NK-92 (cell line): ENCODE data around the gene EHBP1.
"Not testable (repeated sequence)": the region's sequence is repeated elsewhere in the genome, so short reads cannot be mapped to it uniquely, and the experiment has no call there.

Experiments
- DNase-seq: peaks from one replicate; lab custom pipeline; 2025; ENCODE audit not compliant: unreplicated experiment; lab: John Stamatoyannopoulos, UW

Gene EHBP1

DNA sequence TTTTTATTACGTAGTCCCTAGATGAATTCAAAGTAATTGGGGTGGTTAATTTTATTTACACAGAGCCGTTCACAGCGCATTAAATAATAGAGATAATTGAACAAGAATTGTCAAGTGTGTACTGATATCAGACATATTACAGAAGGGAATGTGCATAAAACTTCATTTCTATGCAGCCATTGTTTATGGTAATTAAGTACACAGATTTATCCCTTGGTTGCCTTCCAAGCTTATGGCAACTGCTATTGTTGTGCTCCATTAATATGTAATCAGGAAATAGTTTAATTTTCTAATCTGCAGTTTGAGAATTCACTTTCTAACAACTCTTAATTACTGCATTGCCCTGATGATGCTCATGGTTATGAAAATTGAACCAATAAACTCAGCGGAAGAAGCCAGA is 297.8 kb downstream of the EHBP1 start:
- no peak for DNase-seq

DNA sequence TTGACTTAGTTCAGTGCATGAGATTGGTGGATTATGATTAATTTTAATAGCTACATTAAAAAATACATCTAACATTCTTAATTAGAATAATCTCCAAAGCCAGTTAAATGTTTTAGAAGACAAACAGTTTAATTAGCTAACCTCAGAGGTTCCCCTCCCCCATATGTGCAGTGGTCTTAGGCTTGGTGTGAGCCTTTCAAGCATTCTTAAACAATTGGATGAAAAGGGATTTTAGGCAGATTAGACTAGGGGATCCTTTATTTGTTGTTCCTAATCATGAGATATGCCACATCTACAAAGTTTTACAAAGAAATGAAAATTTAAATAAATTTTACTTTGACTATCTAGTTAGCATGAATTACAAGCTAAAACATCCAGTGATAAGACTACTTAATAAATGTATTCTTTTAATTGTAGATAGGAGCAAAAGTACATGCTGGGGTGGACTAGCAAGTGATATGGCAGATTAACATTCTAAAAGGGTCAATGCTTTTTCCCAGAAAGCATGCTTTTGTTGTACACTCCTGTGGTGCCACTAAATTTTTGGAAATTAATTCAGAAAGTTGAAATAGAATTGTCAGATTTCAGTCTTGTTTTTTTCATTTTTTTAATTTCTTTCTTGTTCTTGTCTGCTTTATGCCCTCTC is 302.4 kb downstream of the EHBP1 start:
- DNase-seq, result no peak

DNA sequence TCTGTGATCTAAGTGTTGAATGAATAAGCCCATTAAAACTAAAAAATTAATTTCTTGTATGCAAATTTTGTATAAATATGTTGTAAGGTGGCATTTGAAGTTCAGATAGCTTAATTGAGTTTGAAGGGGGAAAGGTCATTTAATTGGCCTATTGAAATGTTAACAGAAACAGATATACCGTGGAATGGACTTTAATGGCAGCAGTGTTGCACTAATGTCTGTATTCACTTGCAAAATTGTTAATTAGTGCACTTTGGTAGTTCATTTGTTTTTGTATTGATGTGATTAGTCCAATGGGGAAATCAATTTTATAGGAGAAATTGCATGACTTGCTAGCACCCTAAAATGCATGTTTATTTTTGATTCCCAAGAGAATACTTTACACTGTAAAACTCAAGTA is 303.3 kb downstream of the EHBP1 start:
- no peak for DNase-seq

DNA sequence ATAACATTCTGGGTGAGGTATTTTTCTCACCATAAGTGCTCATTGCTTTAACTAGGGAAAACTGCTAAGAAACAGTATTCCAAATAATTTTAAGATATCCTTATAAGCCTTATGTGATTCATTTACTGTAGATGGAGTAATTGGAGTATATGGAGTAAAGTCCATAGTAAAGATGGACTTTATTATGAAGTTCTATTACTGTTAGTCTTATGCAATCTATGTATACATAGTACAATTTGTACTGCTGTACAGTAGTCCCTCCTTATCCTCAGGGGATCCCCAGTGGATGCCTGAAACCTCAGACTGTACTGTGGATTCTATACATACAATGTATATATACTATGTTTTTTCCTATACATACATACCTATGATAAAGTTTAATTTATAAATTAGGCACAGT is 304.0 kb downstream of the EHBP1 start:
- DNase-seq, result no peak

DNA sequence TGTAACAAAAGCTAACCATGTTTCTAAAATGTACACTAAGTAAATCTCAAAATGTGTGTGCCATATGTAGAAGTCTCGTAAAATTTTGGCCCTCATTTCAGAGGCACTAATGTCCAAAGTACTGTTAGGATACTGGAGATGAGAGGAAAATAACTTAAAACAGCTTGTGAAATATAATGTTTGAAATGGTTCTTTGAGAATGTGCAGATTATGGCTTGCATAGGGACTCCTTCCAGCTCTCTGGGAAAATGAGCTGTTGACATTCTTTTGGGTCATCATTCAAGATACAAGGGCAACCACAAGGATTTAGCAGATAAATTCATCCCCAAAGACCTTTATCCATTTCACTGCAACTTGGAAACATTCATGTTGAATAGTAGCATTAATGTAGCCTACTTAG is 307.0 kb downstream of the EHBP1 start:
- DNase-seq, result no peak

DNA sequence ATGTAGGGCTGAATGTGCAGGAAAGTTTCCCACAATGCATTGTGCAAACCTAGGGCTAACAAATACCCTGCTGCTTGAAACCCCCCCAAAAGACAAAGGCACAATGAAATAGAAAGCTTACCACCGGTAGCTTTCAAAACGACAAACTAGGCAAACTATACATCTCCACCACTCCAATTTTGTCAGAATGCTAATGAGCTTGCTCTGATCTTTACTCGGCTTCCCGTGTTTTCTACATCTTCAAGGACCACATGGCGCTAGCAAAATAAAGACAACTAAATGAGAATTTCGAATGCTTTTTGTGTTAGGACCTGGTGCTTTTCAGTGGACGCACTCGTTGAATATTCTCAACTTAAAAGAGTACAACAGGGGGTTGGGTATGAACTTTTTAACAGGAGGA is 307.9 kb downstream of the EHBP1 start:
- no peak for DNase-seq

DNA sequence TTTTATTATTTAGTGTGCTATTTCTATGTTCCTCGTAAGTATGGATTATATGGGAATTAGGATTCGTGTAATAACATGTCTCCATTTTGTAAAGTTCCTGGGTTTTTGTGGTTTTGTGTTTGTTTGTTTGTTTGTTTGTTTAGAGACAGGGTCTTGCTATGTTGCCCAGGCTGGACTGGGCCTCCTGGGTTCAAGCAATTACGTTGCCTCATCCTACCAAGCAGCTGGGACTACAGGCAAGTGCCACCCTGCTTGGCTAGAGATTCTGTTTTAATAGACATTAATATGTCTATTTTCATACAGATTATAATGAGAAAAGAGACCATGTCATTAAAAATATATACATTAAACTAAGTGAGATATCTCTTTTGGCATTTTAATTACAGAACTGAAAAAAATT is 309.9 kb downstream of the EHBP1 start:
- no peak for DNase-seq

DNA sequence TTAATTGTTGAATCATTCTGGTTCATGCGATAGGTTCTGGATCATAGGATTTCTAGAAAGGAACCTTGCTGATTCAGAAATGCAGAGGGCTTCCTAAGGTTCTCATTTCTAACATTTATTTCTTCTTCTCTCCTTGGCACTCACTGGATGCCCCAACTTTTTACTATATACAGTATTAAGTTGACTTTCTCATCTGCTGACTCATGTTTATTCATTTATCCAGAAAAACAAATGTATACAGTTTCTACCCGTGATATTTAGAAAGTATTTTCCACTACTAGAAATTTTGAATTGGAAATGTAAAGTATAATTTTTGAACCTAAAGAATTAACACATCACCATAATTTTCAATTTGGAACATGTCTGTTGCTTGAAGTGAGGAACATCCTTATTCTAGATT is 312.9 kb downstream of the EHBP1 start:
- DNase-seq, result no peak

DNA sequence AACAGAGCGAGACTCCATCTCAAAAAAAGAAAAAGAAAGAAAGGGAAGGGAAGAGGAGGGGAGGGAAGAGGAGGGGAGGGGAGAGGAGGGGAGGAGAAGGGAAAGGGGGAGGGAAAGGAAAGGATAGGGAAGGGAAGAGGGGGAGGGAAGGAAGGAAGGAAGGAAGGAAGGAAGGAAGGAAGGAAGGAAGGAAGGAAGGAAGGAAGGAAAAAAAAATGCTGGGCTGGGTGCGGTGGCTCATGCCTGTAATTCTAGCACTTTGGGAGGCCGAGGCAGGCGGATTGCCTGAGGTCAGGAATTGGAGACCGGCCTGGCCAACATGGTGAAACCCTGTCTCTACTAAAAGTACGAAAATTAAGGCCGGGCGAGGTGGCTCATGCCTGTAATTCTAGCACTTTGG is 314.2 kb downstream of the EHBP1 start:
- not testable (repeated sequence) for DNase-seq

DNA sequence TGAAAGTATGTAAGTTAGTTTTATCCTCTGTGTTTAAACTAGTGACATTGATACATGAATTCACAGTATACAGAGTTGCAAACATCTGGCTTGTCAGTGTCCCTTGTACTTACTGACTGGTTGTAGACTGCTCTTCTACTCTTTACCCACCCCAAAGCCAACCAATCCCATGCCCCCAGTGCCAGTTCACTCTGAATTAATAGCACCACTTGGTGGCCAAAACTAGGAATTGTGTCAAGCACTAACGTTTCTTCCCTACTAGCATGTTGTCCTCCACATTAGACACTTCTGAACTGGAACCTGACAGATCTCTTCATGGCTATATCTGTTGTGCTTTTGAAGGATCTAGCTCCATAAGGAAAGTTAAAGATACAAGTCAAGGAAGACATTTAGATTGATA is 317.9 kb downstream of the EHBP1 start:
- DNase-seq, result no peak

DNA sequence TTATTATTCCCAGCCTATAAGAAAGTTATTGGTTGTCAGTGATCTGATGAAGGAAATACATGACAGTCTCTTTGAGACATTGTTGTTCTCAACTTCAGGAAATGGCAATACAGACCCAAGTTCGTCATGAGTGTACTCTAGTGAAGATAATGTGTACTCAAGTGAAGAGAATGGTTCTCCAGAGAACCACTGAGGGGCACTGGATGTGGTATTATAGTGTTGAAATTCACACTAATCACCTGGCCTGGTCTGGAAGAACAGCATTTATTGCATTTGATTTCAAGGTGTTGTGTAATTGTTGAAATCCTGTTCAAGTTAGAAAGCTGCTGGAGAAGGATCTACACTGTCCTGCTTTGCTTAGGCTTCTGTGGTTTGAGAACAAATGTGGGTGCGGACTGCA is 321.7 kb downstream of the EHBP1 start:
- no peak for DNase-seq

DNA sequence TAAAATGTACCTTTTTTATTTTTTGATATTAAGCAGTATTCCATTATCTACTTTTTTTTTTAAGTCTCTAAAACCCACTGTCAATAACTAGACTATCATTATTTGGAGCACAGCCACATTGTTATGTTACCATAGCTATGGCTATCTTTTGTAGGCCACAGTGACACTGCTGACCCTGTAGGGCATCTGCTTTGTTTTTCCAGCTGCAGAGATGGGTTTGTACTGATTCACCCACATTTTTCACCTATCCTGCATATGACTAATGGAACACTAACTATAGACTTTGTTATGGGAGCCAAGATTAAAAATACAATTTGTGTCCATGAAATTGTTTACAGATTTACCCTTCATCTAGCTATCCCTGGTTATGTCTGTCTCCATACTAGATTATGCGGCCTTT is 323.5 kb downstream of the EHBP1 start:
- DNase-seq, result no peak

DNA sequence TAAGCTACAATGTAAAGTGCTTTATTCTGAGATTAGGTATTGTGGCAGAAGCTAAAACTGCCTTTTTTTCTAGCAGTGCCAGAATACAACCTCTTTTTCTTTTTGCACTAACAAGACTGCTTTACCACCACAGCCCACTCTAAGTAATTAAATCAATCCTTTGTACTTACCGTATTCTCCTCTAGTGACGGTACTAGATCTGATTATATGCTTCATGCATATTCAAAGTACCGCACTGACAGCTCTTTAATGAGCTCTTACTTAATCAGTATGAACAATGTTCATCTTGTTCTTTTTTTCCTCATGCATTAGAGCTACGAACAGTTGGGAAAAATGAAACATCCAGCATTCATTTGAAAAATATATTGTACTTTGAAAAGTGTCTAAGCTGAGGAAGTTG is 329.0 kb downstream of the EHBP1 start:
- DNase-seq, result no peak

DNA sequence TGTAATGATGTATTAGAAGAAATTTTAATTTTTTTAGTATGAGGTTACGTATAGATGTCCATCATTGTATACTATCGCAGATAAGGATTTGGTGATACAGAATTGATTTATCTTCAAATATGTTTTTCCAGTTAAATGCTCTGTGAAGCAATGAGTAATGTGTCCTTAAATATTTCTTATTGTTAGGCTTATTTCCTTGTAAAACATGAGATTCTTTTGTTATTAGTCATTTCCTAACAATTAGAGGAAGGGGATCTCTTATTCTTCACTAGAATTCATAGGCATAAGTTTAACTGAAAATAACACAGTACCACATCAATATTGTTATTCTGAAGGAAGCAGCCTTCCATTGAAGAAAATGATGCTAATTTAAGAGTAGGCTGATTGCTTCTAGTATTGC is 329.7 kb downstream of the EHBP1 start:
- DNase-seq, result no peak

DNA sequence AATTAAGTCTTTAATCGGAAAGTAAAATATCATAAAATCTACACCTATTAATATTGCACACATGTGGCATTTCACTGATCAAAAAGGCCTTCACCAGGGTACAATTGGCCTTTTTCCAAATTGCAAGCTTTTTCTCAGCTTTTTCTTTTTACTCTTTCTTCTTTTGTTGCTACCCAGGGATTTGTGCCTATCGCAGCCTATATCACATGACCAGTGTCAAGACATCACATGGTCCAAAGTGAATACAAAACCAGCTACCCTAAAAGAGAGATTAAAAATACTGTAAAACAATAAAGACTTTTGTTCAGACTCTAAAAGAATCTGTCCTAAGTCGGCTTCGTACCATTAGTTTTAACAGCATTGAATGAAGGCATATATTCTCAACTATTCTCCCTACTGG is 330.1 kb downstream of the EHBP1 start:
- no peak for DNase-seq

DNA sequence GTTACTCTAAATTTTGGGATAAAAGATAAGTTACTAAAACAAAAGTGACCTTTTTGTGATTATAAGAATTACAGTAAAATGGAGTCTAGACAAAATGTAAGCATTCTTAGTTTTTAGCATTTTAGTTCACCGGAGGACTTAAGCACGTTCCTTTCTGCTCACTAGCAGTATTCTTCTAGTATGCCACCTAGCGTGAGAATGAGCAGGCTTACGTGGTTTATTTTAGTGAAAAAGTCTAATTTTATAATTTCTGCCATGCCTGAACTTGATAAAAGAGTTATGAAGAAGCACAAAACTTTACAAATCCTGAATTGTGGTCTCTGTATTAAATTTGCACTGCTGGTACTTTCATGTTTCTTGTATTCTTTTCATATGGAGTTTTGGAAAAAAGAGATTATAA is 332.5 kb downstream of the EHBP1 start:
- DNase-seq, result no peak

DNA sequence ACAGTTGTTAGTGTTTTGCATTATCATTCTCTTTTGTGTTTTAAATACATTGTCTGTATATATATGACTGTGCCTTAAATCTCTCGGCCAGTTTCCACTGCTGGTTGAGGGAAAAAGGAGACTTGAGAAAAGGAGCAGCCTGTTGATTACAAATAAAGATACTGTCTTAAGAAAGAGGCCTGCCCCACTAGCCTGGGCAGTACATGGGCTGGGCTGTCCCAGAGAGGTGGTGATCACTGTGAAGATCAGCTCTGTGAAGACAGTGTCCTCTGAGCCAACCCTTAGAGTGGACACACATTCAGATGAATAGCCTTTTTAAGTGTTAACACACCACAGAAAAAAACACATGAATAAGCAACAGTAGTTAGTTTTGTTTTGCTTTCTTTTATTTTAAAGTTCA is 335.1 kb downstream of the EHBP1 start:
- no peak for DNase-seq

DNA sequence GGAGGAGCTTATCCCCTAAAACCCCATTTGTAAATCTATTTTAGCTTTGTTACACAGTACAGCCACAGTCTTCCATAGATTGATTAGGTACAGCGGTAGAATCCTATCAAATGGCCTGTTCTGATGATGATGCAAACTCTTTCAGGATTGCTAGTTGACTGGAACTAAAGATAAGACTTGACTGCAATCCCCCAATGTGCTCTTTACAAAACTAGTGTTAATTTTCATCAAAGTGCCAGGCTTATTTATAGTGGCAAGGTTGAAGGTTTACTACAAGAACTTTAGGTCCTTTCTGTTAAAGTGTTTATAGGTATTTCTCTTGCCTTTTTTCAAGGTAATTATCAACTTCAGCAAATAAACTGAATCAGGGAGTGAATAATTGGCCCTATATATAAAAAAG is 336.1 kb downstream of the EHBP1 start:
- no peak for DNase-seq

DNA sequence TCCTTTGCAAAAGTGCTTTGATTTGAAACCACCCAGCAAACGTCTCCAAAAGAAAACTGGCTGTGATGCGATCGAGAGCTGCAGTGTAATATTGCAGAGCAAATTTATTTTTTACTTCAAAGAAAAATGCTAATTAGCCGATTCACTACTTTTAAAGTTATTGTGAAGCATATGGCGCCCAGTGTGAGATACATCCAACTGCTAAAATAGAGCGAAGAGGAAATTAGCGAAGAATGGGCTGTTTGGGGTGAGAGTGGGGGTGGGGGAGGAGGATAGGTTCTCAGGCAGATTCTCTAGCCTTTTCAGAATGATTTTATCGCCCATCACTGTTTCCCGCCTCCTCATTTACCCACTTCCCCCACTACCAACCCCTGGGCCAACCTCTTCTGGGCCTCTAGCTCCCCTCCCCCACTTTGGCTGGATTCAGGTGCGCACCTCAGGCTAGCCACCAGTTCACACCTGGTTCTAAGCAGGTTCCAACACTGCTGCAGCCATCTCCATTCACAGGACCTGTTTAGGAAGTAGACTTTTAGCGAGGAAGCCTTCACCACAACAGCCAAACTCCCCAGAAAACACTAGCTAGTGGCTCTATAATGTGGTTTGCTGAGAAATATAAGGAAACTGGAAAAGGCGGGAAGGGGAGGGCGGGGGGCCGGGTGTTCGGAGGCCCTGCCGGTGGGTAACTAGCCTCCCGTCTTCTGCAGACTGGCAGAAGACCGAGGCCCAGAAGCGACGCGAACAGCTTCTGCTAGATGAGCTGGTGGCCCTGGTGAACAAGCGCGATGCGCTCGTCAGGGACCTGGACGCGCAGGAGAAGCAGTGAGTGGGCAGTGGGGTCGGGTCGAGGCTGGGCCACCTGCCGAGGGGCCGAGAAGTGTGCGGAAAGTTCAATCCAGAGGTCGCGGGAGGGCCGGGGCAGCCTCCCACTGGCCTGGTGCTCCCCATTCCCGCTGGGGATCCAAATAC is 339.1 kb downstream of the EHBP1 start:
- DNase-seq, result no peak

DNA sequence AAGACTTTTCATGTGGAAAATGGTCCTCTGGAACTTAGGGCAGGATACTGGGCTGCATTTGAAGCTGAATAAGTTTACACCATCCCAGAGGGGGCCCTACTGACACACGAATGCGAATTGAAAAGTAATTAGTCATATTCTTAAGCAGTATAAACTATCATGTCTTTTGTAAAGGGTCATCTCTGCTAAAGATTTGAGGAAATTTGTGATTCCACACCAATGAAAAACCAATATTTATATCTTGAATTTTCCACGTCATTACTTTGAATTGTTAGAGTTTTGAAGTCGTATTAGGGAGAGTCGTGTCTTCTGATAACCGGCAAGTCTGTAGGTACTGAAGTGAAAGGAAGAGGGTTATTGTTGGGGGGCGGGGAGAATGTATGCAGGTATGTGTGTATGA is 341.0 kb downstream of the EHBP1 start:
- no peak for DNase-seq

DNA sequence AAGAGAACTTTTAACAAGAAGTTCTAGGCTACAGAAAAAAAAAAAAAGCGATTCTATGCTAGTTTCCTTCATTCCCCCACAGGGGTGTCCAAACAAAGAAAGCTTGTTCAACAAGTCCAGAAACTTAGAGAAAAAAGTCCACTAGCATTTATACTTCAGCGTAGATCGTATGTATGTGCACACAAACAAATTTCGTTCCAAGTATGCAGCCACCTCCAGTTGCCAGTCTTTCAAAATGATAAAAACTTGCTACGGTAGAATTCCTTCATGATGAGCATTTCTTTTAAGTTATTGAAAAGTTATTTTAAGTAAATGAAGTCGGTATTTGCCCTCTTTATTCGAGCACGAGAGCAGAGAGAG is 341.4 kb downstream of the EHBP1 start:
- DNase-seq, result no peak
